ENCODE measurements around the gene JAG2.

Gene JAG2

DNA sequence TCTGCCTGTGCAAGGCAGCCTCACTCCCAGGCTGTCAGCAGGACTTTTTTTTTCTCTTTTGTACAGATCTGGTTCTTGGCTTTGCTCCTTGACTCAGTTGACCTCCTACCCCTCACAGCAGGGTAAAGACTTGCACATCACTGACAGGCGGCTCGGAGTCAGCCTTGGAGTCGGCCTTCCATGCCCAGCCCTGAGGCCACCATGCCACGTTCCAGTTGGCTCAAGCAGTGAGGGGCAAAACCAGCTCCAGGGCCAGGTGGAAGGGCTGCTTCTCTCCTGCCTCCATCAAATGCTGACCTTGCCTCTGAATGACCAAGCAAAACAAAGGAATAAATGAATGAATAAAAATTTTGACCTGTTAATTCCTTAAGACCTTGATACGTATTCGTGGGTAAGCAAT lies 27.6 kb downstream of the JAG2 start:
- H3K9me3 ChIP-seq (ENCODE audit: control insufficient read depth in 1 of 2, low read length in 2 of 2), result peaks cover 7 to 19% of the 10 kb centered on the region in 2 donors
- no peak overlapping the region for H3K4me3 ChIP-seq (ENCODE audit: low read depth in 1 of 2, low read length in 2 of 2)
- H3K36me3 ChIP-seq (ENCODE audit: control insufficient read depth in 1 of 2, insufficient read depth in 2 of 2, low read length in 2 of 2), result no peaks in the 10 kb centered on the region
- no peaks in the 10 kb centered on the region for H3K27me3 ChIP-seq (ENCODE audit: low read depth, low read length)
- H3K4me1 ChIP-seq (ENCODE audit: control insufficient read depth in 1 of 2, insufficient read depth in 2 of 2, low read length in 2 of 2), result no peaks in the 10 kb centered on the region
- H3K27ac ChIP-seq (ENCODE audit: low read length), result no peak overlapping the region

DNA sequence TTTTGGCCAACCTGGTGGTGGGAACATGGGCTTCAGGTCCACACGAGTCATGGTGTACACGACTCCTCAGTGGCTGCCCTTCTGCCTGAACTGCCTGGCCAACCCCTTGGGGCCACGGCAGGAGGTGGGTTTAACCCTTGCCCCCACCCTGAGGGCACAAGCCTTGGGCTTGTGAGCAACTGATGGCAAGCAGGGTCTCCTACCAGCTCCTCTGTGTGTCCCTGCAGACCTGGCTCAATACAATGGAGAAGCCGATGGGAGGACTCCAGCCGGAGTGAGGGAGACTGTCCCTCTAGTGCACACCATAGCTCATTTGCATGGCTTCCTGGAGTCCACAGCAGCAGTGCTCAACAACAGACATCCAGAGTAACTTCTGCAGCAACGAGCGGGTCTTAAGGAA lies 28.0 kb downstream of the JAG2 start:
- Histone ChIP-seq H3K9me3 (ENCODE audit: control insufficient read depth in 1 of 2, low read length in 2 of 2) (peaks cover 7 to 19% of the 10 kb centered on the region in 2 donors), H3K27me3 (ENCODE audit: low read depth, low read length) (no peaks in the 10 kb centered on the region), H3K4me3 (ENCODE audit: low read depth in 1 of 2, low read length in 2 of 2) (no peak overlapping the region), H3K4me1 (ENCODE audit: control insufficient read depth in 1 of 2, insufficient read depth in 2 of 2, low read length in 2 of 2) (no peaks in the 10 kb centered on the region), H3K36me3 (ENCODE audit: control insufficient read depth in 1 of 2, insufficient read depth in 2 of 2, low read length in 2 of 2) (no peaks in the 10 kb centered on the region), H3K27ac (ENCODE audit: low read length) (no peak overlapping the region)

DNA sequence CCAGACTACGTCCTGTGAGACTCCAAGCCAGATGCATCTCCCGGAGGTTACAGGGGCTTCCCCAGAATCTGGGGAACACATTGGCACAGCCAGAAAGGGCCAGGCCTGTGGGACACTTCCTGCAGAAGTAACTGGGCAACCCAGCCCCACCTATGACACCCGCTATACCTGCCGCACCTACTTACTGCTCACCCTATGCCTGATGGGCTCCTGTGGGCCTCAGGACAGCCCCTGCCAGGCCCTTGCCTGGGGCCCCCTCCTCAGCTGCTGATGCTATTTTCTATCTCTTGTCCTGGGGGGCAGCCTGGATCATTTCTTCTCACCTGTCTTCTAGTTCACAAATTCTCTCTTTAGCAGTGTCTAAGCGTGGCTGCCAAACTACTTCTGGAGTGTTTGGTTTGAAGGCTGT lies 28.7 kb downstream of the JAG2 start:
- Histone ChIP-seq H3K27me3 (ENCODE audit: low read depth, low read length) (no peaks in the 10 kb centered on the region), H3K4me1 (ENCODE audit: control insufficient read depth in 1 of 2, insufficient read depth in 2 of 2, low read length in 2 of 2) (no peaks in the 10 kb centered on the region), H3K27ac (ENCODE audit: low read length) (no peak overlapping the region), H3K4me3 (ENCODE audit: low read depth in 1 of 2, low read length in 2 of 2) (peak overlapping the region in 1 of 2 donors; percentile 17), H3K36me3 (ENCODE audit: control insufficient read depth in 1 of 2, insufficient read depth in 2 of 2, low read length in 2 of 2) (no peaks in the 10 kb centered on the region), H3K9me3 (ENCODE audit: control insufficient read depth in 1 of 2, low read length in 2 of 2) (peaks cover 7 to 19% of the 10 kb centered on the region in 2 donors)

DNA sequence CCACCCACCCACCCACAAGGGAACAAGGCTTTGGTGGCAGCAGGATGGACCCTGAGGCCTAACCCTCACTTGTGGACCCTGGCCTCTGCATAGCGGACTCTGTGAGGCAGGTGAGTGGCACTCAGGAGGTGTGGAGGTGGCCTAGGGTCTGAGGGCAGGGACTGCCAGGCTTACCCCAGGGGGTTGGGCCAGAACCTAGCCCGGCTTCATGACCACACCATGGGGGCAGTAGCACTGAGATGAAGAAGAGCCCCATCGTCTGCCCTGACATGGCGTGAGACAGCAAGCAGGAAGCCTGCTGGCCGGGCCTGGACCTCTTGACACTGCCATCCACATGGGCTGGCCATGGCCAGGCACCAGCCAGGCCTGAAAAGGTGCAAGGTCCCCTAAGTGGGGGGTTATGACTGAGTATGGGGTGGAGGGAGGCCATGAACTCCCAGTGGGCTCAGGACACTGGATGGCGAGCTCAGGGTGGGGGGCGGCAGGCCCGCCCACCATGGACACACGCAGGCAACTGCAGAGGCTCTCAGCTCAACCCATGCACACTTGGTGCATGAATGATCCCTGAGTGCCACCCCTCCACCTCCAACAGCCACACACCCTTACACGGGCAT lies 29.3 kb downstream of the JAG2 start:
- H3K27me3 ChIP-seq (ENCODE audit: low read depth, low read length), result no peaks in the 10 kb centered on the region
- no peaks in the 10 kb centered on the region for H3K36me3 ChIP-seq (ENCODE audit: control insufficient read depth in 1 of 2, insufficient read depth in 2 of 2, low read length in 2 of 2)
- H3K4me3 ChIP-seq (ENCODE audit: low read depth in 1 of 2, low read length in 2 of 2), result peak overlapping the region in 1 of 2 donors; percentile 17
- H3K9me3 ChIP-seq (ENCODE audit: control insufficient read depth in 1 of 2, low read length in 2 of 2), result peaks cover 7 to 19% of the 10 kb centered on the region in 2 donors
- H3K4me1 ChIP-seq (ENCODE audit: control insufficient read depth in 1 of 2, insufficient read depth in 2 of 2, low read length in 2 of 2), result no peaks in the 10 kb centered on the region
- no peak overlapping the region for H3K27ac ChIP-seq (ENCODE audit: low read length)

DNA sequence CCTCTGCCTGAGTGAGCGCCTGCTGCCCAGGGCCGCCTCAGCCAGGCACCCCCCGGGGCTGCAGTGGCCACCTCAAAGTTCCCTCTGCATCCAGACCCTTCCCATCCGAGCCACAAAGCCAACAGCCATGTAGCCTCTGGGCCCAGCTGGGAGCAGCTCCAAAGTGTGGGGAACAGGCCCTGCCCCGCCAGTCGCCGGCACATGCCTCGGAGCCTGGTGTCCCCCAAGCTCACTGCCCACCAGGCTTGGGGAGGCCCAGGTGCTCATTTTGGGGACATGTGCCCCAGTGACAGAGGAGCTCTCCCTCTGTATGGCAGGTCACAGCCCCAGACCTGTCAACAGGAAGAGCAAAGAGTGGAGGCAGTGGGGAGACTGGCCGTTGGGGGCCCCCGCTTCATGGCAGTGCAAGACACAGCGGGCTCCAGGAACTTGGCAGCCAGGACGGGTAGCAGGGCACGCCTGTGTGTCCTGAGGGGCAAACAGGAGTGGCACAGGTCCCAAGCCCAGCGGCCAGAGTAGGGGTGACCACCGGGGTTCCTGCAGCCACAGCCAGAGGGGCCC lies 29.9 kb downstream of the JAG2 start:
- Histone ChIP-seq H3K36me3 (ENCODE audit: control insufficient read depth in 1 of 2, insufficient read depth in 2 of 2, low read length in 2 of 2) (no peaks in the 10 kb centered on the region), H3K9me3 (ENCODE audit: control insufficient read depth in 1 of 2, low read length in 2 of 2) (peaks cover 7 to 19% of the 10 kb centered on the region in 2 donors), H3K4me1 (ENCODE audit: control insufficient read depth in 1 of 2, insufficient read depth in 2 of 2, low read length in 2 of 2) (no peaks in the 10 kb centered on the region), H3K27ac (ENCODE audit: low read length) (no peak overlapping the region), H3K27me3 (ENCODE audit: low read depth, low read length) (no peaks in the 10 kb centered on the region), H3K4me3 (ENCODE audit: low read depth in 1 of 2, low read length in 2 of 2) (no peak overlapping the region)

DNA sequence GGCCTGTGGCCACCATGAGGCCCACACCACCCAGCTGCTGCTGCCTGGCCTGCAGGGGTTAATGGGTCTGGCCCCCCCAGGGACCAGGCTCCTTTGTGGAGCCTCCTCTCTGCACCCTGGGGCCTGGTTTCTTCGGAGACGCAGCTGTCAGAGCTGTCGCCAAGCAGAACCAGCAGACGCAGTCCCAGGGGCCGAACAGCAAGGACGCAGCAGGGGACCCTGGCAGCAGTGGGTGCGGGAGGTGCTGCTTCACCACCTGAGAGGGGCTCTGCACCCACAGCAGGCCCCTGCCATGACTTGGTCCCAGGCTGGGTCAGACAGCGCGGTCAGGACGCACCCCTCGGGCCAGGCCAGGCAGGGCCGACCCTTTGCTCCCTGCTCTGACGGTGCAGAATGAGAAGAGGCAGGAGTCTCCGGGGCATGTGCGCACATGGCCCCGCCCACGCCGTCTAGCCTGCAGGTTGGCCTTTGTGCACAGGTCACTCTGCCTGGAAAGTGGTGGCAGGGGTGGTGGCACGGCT lies 30.5 kb downstream of the JAG2 start:
- Histone ChIP-seq H3K27me3 (ENCODE audit: low read depth, low read length) (no peaks in the 10 kb centered on the region), H3K4me1 (ENCODE audit: control insufficient read depth in 1 of 2, insufficient read depth in 2 of 2, low read length in 2 of 2) (no peaks in the 10 kb centered on the region)

DNA sequence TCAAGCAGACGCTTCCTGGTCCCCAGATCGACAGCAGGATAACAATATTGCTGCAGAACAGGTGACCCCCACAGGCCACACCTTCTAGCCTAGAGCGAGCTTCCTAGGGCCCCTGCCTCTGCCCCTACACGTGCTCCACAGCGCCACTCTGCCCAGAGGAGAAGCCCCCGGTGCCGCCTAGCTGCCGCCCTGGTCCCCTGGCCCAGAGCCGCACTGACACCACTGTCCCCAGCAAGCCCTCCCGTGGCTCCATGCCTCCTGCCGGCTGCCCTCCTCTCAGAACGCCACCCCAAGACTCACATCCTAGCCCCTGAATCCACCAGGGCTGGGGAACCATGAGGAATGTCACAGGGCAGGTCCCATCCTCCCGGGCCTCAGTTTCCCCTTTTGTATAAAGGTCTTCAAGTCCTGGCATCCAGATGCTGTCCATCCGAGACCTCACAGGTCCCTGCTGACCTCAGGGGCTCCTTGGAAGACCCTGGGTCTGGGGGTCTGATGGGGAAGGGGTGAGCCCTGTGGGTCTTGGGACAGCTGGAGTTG lies 31.0 kb downstream of the JAG2 start:
- Histone ChIP-seq H3K9me3 (ENCODE audit: control insufficient read depth in 1 of 2, low read length in 2 of 2) (peaks cover 7 to 19% of the 10 kb centered on the region in 2 donors), H3K4me3 (ENCODE audit: low read depth in 1 of 2, low read length in 2 of 2) (no peak overlapping the region), H3K27ac (ENCODE audit: low read length) (no peak overlapping the region), H3K4me1 (ENCODE audit: control insufficient read depth in 1 of 2, insufficient read depth in 2 of 2, low read length in 2 of 2) (no peaks in the 10 kb centered on the region), H3K27me3 (ENCODE audit: low read depth, low read length) (no peaks in the 10 kb centered on the region), H3K36me3 (ENCODE audit: control insufficient read depth in 1 of 2, insufficient read depth in 2 of 2, low read length in 2 of 2) (no peaks in the 10 kb centered on the region)

More for the DNA sequence above, 30.5 kb downstream of the JAG2 start:
- peaks cover 7 to 19% of the 10 kb centered on the region in 2 donors for H3K9me3 ChIP-seq (ENCODE audit: control insufficient read depth in 1 of 2, low read length in 2 of 2)
- H3K4me3 ChIP-seq (ENCODE audit: low read depth in 1 of 2, low read length in 2 of 2), result no peak overlapping the region
- no peaks in the 10 kb centered on the region for H3K36me3 ChIP-seq (ENCODE audit: control insufficient read depth in 1 of 2, insufficient read depth in 2 of 2, low read length in 2 of 2)
- H3K27ac ChIP-seq (ENCODE audit: low read length), result no peak overlapping the region

DNA sequence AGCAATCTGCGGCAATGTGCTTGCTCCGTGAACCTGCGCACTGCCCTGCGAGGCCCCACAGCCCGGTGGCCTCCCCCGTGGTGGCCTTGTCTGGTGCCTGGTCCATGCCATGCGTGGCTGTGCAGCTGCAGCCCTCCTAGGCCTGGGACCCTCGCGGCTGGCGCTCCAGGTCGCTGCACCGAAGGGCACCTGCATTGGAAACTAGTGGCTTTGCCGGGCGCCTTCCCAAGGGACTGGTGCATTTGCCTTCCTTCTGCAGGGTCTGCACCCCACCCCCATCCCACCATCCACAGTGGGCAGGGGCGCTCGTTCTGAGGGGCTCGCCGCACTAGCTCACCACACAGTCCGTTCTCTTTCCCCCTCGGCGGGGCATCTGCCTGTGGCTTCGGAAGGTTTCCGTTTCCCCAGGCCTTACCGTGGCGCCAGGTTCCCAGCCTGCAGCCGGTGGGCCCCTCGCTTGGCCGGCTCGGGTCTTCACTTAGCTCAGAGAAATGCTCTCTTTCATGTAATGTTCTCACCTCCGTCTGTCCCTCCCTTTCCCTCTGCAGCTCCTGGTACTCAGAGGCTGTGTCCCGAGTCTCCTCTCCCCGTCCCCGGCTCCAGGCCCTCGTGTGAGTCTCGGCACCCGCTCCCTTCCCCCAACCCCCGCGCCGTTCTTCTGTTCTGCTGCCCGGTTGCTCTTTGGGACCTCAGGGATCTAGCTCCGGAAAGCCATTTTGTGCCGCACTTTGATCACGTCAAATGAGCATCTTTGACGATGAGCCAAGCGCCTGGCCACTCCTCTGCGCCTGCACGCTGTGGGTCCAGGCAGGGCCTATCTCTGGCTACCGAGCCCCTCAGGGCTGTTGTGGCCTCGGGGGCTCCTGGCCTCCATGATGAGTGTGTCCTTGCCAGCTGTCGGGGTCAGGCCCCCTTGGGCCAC lies 31.9 kb downstream of the JAG2 start:
- no peak overlapping the region for H3K27ac ChIP-seq (ENCODE audit: low read length)
- H3K4me1 ChIP-seq (ENCODE audit: control insufficient read depth in 1 of 2, insufficient read depth in 2 of 2, low read length in 2 of 2), result no peaks in the 10 kb centered on the region
- no peaks in the 10 kb centered on the region for H3K27me3 ChIP-seq (ENCODE audit: low read depth, low read length)
- no peaks in the 10 kb centered on the region for H3K36me3 ChIP-seq (ENCODE audit: control insufficient read depth in 1 of 2, insufficient read depth in 2 of 2, low read length in 2 of 2)
- H3K4me3 ChIP-seq (ENCODE audit: low read depth in 1 of 2, low read length in 2 of 2), result no peak overlapping the region
- peaks cover 7 to 22% of the 10 kb centered on the region in 2 donors for H3K9me3 ChIP-seq (ENCODE audit: control insufficient read depth in 1 of 2, low read length in 2 of 2)

DNA sequence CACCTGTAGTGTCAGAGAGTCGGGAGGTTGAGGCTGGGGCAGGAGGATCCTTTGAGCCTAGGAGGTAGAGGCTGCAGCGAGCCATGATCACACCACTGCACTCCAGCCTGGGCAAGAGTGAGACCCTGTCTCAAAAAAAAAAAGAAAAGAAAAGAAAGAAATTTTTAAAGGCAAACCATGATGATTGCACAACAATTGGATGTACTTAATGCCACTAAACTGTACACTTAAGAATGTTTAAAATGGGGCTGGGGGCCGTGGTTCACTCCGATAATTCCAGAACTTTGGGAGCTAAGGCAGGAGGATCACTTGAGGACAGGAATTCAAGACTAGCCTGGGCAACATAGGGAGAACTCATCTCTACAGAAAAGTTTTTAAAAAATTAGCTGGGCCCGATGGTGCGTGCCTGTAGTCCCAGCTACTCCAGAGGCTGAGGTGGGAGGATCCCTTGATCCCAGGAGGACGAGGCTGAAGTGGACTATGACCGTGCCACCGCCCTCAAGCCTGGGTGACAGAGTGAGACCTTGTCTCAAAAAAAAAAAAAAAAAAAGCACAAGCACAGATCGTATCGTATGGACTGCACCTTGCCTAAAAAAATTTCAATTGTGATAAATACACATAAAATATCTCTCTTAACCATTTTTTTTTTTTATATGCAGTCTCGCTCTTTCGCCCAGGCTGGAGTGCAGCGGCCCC lies 32.7 kb downstream of the JAG2 start:
- Histone ChIP-seq H3K36me3 (ENCODE audit: control insufficient read depth in 1 of 2, insufficient read depth in 2 of 2, low read length in 2 of 2) (no peaks in the 10 kb centered on the region), H3K27ac (ENCODE audit: low read length) (no peak overlapping the region), H3K4me3 (ENCODE audit: low read depth in 1 of 2, low read length in 2 of 2) (no peak overlapping the region), H3K9me3 (ENCODE audit: control insufficient read depth in 1 of 2, low read length in 2 of 2) (peaks cover 7 to 20% of the 10 kb centered on the region in 2 donors), H3K4me1 (ENCODE audit: control insufficient read depth in 1 of 2, insufficient read depth in 2 of 2, low read length in 2 of 2) (no peaks in the 10 kb centered on the region), H3K27me3 (ENCODE audit: low read depth, low read length) (no peaks in the 10 kb centered on the region)

DNA sequence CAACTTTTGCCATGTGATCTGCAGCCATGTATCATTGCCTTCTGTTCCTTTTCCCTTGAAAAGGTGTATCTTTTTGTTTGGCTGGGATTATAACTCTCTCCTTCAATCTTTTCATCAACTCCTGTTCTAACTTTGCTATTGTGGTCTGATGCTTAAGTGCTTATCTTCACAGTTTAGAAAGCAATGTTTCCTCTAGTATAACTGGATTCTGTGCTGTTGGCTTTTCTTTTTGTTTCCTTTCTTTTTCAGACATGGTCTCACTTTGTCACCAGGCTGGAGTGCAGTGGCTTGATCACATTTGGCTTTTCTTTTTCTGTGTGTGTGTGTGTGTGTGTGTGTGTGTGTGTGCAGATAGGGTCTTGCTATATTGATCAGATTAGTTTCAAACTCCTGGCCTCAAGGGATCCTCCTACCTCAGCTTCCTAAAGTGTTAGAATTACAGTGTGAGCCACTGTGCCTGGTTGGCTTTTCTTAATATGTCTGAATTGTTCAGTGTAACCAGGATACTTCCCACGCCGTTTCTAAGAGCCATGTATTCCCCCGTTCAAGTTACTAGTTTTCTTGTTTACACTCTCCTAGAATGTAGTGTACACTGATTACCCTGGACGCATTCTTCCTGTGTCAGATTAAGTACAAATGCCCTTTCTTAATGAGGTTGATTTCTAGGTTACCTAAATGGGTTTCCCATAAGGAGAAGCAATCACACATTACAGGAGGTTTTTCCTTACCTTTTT lies 35.5 kb downstream of the JAG2 start:
- Histone ChIP-seq H3K27ac (ENCODE audit: low read length) (no peak overlapping the region), H3K9me3 (ENCODE audit: control insufficient read depth in 1 of 2, low read length in 2 of 2) (peaks cover 0 to 3% of the 10 kb centered on the region in 2 donors), H3K4me3 (ENCODE audit: low read depth in 1 of 2, low read length in 2 of 2) (no peak overlapping the region), H3K36me3 (ENCODE audit: control insufficient read depth in 1 of 2, insufficient read depth in 2 of 2, low read length in 2 of 2) (no peaks in the 10 kb centered on the region), H3K4me1 (ENCODE audit: control insufficient read depth in 1 of 2, insufficient read depth in 2 of 2, low read length in 2 of 2) (no peaks in the 10 kb centered on the region), H3K27me3 (ENCODE audit: low read depth, low read length) (no peaks in the 10 kb centered on the region)

Measured in muscle layer of duodenum (tissue), 2 donors.